DOHH2 (cell line): ENCODE results near the gene TOGARAM2.

Source experiments
- H3F3A ChIP-seq: fragments of 200-600 bp; sonication (generic), shearing (Covaris generic); 2 replicates; pipeline ENCODE4 v1.6.0; 2016; ENCODE audit warnings: antibody characterized with exemption, mild to moderate bottlenecking; ENCODE audit not compliant: control insufficient read depth, insufficient read depth
- H3K27ac ChIP-seq: fragments of 200-600 bp; sonication (generic); 2 replicates; pipeline ENCODE4 v1.5.1; 2014; ENCODE audit warnings: low read depth, mild to moderate bottlenecking, low read length, moderate library complexity
- H3K27me3 ChIP-seq: fragments of 200-600 bp; sonication (generic); 2 replicates; pipeline ENCODE4 v1.6.1; 2014; ENCODE audit warnings: mild to moderate bottlenecking, low read length, mixed read lengths; ENCODE audit not compliant: control insufficient read depth
- H3K36me3 ChIP-seq: fragments of 200-600 bp; sonication (generic); 2 replicates; pipeline ENCODE4 v1.6.1; 2014; ENCODE audit warnings: mild to moderate bottlenecking, low read length, moderate library complexity, mixed read lengths; ENCODE audit not compliant: control insufficient read depth
- H3K4me1 ChIP-seq: fragments of 200-600 bp; sonication (generic); 2 replicates; pipeline ENCODE4 v1.6.1; 2014; ENCODE audit warnings: mild to moderate bottlenecking, low read length, mixed read lengths; ENCODE audit not compliant: control insufficient read depth
- H3K4me2 ChIP-seq: fragments of 200-600 bp; sonication (generic); 2 replicates; pipeline ENCODE4 v1.6.0; 2014; ENCODE audit warnings: mild to moderate bottlenecking, low read length, moderate library complexity
- H3K4me3 ChIP-seq: fragments of 200-600 bp; sonication (generic); 2 replicates; pipeline ENCODE4 v1.5.1; 2014; ENCODE audit warnings: mild to moderate bottlenecking, low read length, mixed read lengths
- H3K79me2 ChIP-seq: fragments of 200-600 bp; sonication (generic); 2 replicates; pipeline ENCODE4 v1.6.1; 2014; ENCODE audit warnings: mild to moderate bottlenecking, low read length, mixed read lengths; ENCODE audit not compliant: control insufficient read depth
- H3K9me2 ChIP-seq: fragments of 200-600 bp; sonication (generic); replicated peaks from 2 replicates; pipeline ENCODE4 v1.6.1; 2014; ENCODE audit warnings: mild to moderate bottlenecking, low read length, mixed read lengths; ENCODE audit not compliant: control insufficient read depth
- H3K9me3 ChIP-seq: fragments of 200-600 bp; sonication (generic); 2 replicates; pipeline ENCODE4 v1.6.1; 2014; ENCODE audit warnings: antibody characterized with exemption, low read length, mixed read lengths; ENCODE audit not compliant: control insufficient read depth, insufficient read depth
- H4K20me1 ChIP-seq: fragments of 200-600 bp; sonication (generic); 2 replicates; pipeline ENCODE4 v1.6.0; 2014; ENCODE audit warnings: low read depth, mild to moderate bottlenecking, antibody characterized with exemption, low read length, moderate library complexity; ENCODE audit not compliant: control insufficient read depth, insufficient read depth
- EZH2phosphoT487 ChIP-seq: fragments of 200-600 bp; sonication (generic); IDR thresholded peaks from 2 replicates; pipeline ENCODE4 v1.6.1; 2017; ENCODE audit warnings: borderline replicate concordance, mild to moderate bottlenecking, antibody characterized with exemption, low read length, moderate library complexity, mixed read lengths
- TF ChIP-seq, protein P1 (sequence below): fragments of 200-600 bp; sonication (generic); IDR thresholded peaks from one replicate; pipeline ENCODE4 v1.5.1; 2014; ENCODE audit warnings: antibody characterized with exemption, mild to moderate bottlenecking, low read depth, low read length; ENCODE audit not compliant: poor library complexity, severe bottlenecking

The TOGARAM2 gene

DNA sequence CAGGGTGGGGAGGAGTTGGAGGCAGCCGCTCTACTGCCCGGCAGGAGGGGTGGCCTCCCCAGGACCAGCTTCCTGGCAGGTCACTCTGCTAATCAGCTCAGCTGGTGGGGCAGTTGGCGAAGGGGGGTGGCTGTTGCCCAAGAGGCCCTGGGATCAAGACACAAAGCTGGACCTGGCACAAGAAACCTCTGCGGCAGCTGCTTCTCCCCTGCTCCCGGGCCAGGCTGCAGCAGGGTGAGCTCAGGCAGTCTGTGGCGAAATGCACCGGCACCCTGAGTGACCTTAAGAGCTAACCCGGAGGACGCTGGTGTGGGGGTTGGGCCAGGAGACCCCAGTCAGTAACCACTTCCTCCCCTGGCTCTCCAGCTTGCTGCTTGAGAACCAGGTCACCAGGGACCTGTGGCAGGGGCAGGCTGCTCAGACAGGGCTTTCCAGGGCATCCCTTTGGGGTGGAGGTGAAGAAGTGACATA is 31.1 kb downstream of the TOGARAM2 start:
- H3K4me2 ChIP-seq = no peak overlapping the region
- no peaks in the 10 kb centered on the region for H3K4me1 ChIP-seq
- H3K9me2 ChIP-seq = no peaks in the 10 kb centered on the region
- H3K4me3 ChIP-seq = no peak overlapping the region
- H4K20me1 ChIP-seq = no peaks in the 10 kb centered on the region
- H3F3A ChIP-seq = no peaks in the 10 kb centered on the region
- no peaks in the 10 kb centered on the region for H3K36me3 ChIP-seq
- H3K27me3 ChIP-seq = peaks cover 14% of the 10 kb centered on the region; the same call in 1 of the 2 replicates
- H3K27ac ChIP-seq = no peak overlapping the region
- no peaks in the 10 kb centered on the region for H3K9me3 ChIP-seq
- H3K79me2 ChIP-seq = no peaks in the 10 kb centered on the region
- no peak for TF ChIP-seq EZH2phosphoT487
- TF ChIP-seq, protein P1, sequence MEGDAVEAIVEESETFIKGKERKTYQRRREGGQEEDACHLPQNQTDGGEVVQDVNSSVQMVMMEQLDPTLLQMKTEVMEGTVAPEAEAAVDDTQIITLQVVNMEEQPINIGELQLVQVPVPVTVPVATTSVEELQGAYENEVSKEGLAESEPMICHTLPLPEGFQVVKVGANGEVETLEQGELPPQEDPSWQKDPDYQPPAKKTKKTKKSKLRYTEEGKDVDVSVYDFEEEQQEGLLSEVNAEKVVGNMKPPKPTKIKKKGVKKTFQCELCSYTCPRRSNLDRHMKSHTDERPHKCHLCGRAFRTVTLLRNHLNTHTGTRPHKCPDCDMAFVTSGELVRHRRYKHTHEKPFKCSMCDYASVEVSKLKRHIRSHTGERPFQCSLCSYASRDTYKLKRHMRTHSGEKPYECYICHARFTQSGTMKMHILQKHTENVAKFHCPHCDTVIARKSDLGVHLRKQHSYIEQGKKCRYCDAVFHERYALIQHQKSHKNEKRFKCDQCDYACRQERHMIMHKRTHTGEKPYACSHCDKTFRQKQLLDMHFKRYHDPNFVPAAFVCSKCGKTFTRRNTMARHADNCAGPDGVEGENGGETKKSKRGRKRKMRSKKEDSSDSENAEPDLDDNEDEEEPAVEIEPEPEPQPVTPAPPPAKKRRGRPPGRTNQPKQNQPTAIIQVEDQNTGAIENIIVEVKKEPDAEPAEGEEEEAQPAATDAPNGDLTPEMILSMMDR = no peak

DNA sequence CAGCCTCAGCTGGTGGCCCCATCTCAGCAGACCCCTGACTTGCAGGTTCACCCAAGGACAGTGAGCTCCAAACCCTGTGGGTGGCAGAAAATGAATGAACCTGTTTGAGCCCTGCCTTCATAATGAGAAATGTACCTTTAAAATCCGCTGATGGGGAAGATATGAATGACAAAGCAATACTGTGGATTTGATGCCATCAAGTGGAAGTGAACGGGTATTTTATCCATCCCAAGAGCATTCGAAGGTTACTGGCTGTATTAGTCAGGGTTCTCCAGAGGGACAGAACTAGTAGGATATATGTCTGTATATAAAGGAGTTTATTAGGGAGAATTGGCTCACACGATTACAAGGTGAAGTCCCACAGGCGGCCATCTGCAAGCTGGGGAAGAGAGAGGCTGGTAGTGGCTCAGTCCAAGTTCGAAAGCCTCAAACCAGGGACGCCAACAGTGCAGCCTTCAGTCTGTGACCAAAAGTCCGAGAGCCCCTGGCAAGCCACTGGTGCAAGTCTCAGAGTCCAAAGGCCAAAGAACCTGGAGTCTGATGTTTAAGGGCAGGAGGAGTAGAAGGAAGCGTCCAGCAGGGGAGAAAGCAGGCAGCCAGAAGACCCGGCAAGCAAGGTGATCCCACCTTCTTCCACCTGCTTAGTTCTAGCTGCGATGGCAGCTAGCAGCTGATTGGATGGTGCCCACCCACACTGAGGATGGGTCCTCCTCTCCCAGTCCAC is 32.1 kb downstream of the TOGARAM2 start:
- no peaks in the 10 kb centered on the region for H3K9me3 ChIP-seq
- H3K27ac ChIP-seq = no peak overlapping the region
- H3K36me3 ChIP-seq = no peaks in the 10 kb centered on the region
- no peaks in the 10 kb centered on the region for H4K20me1 ChIP-seq
- no peak for TF ChIP-seq EZH2phosphoT487
- TF ChIP-seq, protein P1 = no peak
- H3K79me2 ChIP-seq = no peaks in the 10 kb centered on the region
- H3K27me3 ChIP-seq = peaks cover 14% of the 10 kb centered on the region; the same call in 1 of the 2 replicates
- no peaks in the 10 kb centered on the region for H3K9me2 ChIP-seq
- no peak overlapping the region for H3K4me3 ChIP-seq
- no peak overlapping the region for H3K4me2 ChIP-seq
- H3K4me1 ChIP-seq = no peaks in the 10 kb centered on the region
- no peaks in the 10 kb centered on the region for H3F3A ChIP-seq

DNA sequence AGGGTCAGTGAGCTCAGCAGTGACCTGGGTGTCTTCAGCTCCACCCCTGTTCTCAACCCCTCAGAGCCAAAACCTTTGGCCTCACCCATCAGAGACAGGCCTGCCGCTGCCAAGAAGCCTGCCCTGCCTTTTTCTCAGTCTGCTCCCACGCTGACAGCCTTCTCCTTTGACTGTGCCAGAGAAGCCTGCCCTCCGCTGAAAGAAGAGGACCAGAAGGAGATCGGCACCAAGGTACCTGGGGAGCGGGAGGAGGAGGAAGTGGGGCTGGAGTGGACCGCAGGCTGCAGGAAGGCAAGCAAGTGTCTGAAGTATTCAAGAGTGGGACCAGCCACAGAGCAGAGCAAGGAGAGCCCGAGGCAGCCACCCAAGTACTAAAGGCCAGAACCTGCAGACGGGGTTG is 33.2 kb downstream of the TOGARAM2 start:
- TF ChIP-seq, protein P1 = no peak
- no peak for TF ChIP-seq EZH2phosphoT487
- Histone ChIP-seq H3K36me3 (no peaks in the 10 kb centered on the region), H3K27ac (no peak overlapping the region), H3K4me1 (no peaks in the 10 kb centered on the region), H3K9me3 (no peaks in the 10 kb centered on the region), H3K79me2 (no peaks in the 10 kb centered on the region), H3K9me2 (no peaks in the 10 kb centered on the region), H3F3A (no peaks in the 10 kb centered on the region), H3K27me3 (peaks cover 14% of the 10 kb centered on the region; the same call in 1 of the 2 replicates), H3K4me3 (no peak overlapping the region), H3K4me2 (no peak overlapping the region), H4K20me1 (no peaks in the 10 kb centered on the region)
